Erythroblast (primary cell): Measurements from ENCODE around the gene DCST2.
A peak's percentile ranks its signal among the peaks of the same experiment; 100 is the strongest.
"Not testable (repeated sequence)": the region's sequence is repeated elsewhere in the genome, so short reads cannot be mapped to it uniquely, and the experiment has no call there.

Source experiments
- DNase-seq, 2 experiments: peaks; one replicate each; lab custom pipeline; 2025; lab: John Stamatoyannopoulos, UW
- GATA1 ChIP-seq: IDR thresholded peaks from 2 replicates; pipeline ENCODE4 v1.6.1; 2011; ENCODE audit warnings: low read depth, mild to moderate bottlenecking, control low read depth, low read length, moderate library complexity
- POLR2A ChIP-seq: IDR thresholded peaks from 2 replicates; pipeline ENCODE4 v1.6.1; 2011; ENCODE audit warnings: mild to moderate bottlenecking, low read length

The DCST2 gene

GRCh38 chr1:154994591-154994990, 39.0 kb downstream of the DCST2 start:
- no peak for TF ChIP-seq GATA1
- TF ChIP-seq POLR2A, result no peak

GRCh38 chr1:154994269-154994587, 39.4 kb downstream of the DCST2 start:
- TF ChIP-seq POLR2A, result no peak
- TF ChIP-seq GATA1, result no peak

More at GRCh38 chr1:154994591-154994990, 39.0 kb downstream of the DCST2 start:
- no peak for DNase-seq

GRCh38 chr1:154993572-154994268, 39.9 kb downstream of the DCST2 start, which contains the start of gene LENEP:
LENEP (plus strand) TSS chr1:154993586; CDS start chr1:154993608, 22 bp downstream.
- TF ChIP-seq GATA1, result no peak
- no peak for TF ChIP-seq POLR2A
- no peak for DNase-seq

More at GRCh38 chr1:154994269-154994587, 39.4 kb downstream of the DCST2 start:
- no peak for DNase-seq

GRCh38 chr1:154992721-154993571, 40.6 kb downstream of the DCST2 start:
- DNase-seq, result peak in 1 of 2 experiments; percentile 40
- no peak for TF ChIP-seq POLR2A

GRCh38 chr1:154990276-154990675, 43.3 kb downstream of the DCST2 start:
- no peak for DNase-seq
- TF ChIP-seq POLR2A (no peak), GATA1 (no peak)

GRCh38 chr1:154989195-154989860, 44.3 kb downstream of the DCST2 start:
- TF ChIP-seq POLR2A, result no peak
- no peak for TF ChIP-seq GATA1
- no peak for DNase-seq

GRCh38 chr1:154988058-154988954, 45.3 kb downstream of the DCST2 start:
- DNase-seq, result peak; percentile 43 to 57
- TF ChIP-seq POLR2A (no peak), GATA1 (no peak)

GRCh38 chr1:154987326-154987725, 46.3 kb downstream of the DCST2 start:
- no peak for DNase-seq
- no peak for TF ChIP-seq POLR2A
- no peak for TF ChIP-seq GATA1

- not testable (repeated sequence) for DNase-seq
Observed at GRCh38 chr1:154986736-154987135, 46.8 kb downstream of the DCST2 start.

- no peak for DNase-seq
- TF ChIP-seq GATA1 (no peak), POLR2A (no peak)
Observed at GRCh38 chr1:154983776-154984466, 49.7 kb downstream of the DCST2 start.

GRCh38 chr1:154982897-154983648, 50.5 kb downstream of the DCST2 start, which contains the start of gene FLAD1:
FLAD1 (plus strand) TSS chr1:154983344; CDS start chr1:154983695, 351 bp downstream.
- TF ChIP-seq POLR2A (peak; percentile 67), GATA1 (no peak)
- peak; percentile 99 for DNase-seq

- DNase-seq, result no peak
- TF ChIP-seq GATA1 (no peak), POLR2A (no peak)
Observed at GRCh38 chr1:154982341-154982740, 51.2 kb downstream of the DCST2 start.
